ENCODE results near the gene FTH1. TPM values are rescaled to one million over a fixed set of nuclear protein-coding genes. Genes with fewer than 3 reads are reported as not detected.
A peak's percentile ranks its signal among the peaks of the same experiment; 100 is the strongest.

The FTH1 gene
- total and polyA plus RNA-seq, 2 of the 4 experiments (the other 2 are of a cell fraction), result 344 to 2,516 TPM

DNA sequence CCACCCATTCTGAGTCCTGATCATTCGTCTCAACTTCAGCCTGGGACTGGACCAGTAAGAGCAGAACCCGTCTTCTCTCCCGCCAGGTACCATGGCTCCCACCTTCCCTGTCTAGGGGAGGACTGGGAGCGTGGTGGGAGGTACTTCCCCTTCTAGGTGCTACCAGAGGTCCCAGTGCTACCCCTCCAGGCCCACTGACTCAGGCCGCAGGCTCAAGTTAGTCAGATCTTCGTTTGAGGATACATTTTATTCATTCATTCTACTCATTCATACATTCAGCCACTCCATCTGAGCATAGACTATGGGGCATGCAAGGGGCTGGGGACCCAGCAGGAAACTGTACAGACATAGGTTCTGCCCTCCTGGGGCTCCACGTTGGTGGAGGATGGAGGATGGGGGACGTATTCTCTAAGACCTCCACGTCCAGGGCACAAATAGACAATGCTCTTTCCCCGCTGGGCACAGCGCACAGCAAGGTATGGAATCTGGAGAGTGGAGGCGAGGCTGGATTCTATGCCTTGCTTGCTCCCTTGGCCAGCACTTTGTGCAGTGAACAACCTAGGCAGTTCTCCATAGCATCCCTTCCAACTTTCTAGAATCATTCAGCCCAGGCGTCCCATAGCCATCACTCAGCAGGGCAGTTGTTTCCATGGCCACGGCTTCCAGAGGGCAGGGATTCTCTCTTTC, 49.0 kb downstream of the FTH1 start:
- no peaks in the 10 kb centered on the region for H3K9me3 ChIP-seq (ENCODE audit: control insufficient read depth, insufficient read depth, low read length)
- ATAC-seq (ENCODE audit: low read depth) (no peak), DNase-seq (no peak)
- H2BK120ac ChIP-seq (ENCODE audit: low read depth, low read length), result no peak overlapping the region
- in situ Hi-C loops (cut with MboI; ENCODE audit: low sequenced_read_pairs) (no loop called here), intact Hi-C loops (cut with micrococcal nuclease) (no loop called here), dilution Hi-C loops (cut with HindIII; ENCODE audit: low sequenced_read_pairs, unreplicated experiment) (no loop called here)
- no peaks in the 10 kb centered on the region for H3K36me3 ChIP-seq (ENCODE audit: control insufficient read depth, insufficient read depth, low read length)
- TF ChIP-seq, protein P1, sequence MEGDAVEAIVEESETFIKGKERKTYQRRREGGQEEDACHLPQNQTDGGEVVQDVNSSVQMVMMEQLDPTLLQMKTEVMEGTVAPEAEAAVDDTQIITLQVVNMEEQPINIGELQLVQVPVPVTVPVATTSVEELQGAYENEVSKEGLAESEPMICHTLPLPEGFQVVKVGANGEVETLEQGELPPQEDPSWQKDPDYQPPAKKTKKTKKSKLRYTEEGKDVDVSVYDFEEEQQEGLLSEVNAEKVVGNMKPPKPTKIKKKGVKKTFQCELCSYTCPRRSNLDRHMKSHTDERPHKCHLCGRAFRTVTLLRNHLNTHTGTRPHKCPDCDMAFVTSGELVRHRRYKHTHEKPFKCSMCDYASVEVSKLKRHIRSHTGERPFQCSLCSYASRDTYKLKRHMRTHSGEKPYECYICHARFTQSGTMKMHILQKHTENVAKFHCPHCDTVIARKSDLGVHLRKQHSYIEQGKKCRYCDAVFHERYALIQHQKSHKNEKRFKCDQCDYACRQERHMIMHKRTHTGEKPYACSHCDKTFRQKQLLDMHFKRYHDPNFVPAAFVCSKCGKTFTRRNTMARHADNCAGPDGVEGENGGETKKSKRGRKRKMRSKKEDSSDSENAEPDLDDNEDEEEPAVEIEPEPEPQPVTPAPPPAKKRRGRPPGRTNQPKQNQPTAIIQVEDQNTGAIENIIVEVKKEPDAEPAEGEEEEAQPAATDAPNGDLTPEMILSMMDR (conservative IDR thresholded peaks at IDR 0.05; ENCODE audit: low read depth, low read length), result no peak
- TF ChIP-seq RFX5 (IDR thresholded peaks at IDR 0.05; ENCODE audit: low read depth, low read length), result no peak
- TF ChIP-seq CEBPB (IDR thresholded peaks at IDR 0.05; ENCODE audit: low read depth, low read length), result no peak
- no peak for TF ChIP-seq BHLHE40 (IDR thresholded peaks at IDR 0.05; ENCODE audit: low read depth, low read length)
- TF ChIP-seq POLR2A (IDR thresholded peaks at IDR 0.05; ENCODE audit: low read depth, low read length), result no peak
- no peak for TF ChIP-seq CHD1 (IDR thresholded peaks at IDR 0.05; ENCODE audit: low read depth, low read length)
- TF ChIP-seq NFE2L2 (IDR thresholded peaks at IDR 0.05; ENCODE audit: low read depth, low read length), result no peak
- TF ChIP-seq, protein P2, sequence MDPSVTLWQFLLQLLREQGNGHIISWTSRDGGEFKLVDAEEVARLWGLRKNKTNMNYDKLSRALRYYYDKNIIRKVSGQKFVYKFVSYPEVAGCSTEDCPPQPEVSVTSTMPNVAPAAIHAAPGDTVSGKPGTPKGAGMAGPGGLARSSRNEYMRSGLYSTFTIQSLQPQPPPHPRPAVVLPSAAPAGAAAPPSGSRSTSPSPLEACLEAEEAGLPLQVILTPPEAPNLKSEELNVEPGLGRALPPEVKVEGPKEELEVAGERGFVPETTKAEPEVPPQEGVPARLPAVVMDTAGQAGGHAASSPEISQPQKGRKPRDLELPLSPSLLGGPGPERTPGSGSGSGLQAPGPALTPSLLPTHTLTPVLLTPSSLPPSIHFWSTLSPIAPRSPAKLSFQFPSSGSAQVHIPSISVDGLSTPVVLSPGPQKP (IDR thresholded peaks at IDR 0.05; ENCODE audit: borderline replicate concordance, low read depth, low read length), result no peak
- TF ChIP-seq MXI1 (IDR thresholded peaks at IDR 0.05; ENCODE audit: borderline replicate concordance, low read depth, low read length), result no peak
- TF ChIP-seq RCOR1 (IDR thresholded peaks at IDR 0.05; ENCODE audit: insufficient replicate concordance, low read length), result no peak
- no peak for TF ChIP-seq RAD21 (IDR thresholded peaks at IDR 0.05; ENCODE audit: low read length)
- no peak for TF ChIP-seq MAFK (IDR thresholded peaks at IDR 0.05; ENCODE audit: low read depth, low read length)
- TF ChIP-seq FOS (IDR thresholded peaks at IDR 0.05; ENCODE audit: low read depth, low read length), result no peak
- no peak for TF ChIP-seq SMC3 (IDR thresholded peaks at IDR 0.05; ENCODE audit: low read depth, low read length)
- TF ChIP-seq USF2 (IDR thresholded peaks at IDR 0.05; ENCODE audit: low read depth, low read length), result no peak
- BruUV-seq (replicated peaks), result no TSS peak
- ChIA-PET CTCF (interaction anchor here (0.6 kb wide), 1 partner anchor 86 kb away, joined by 3 read pairs; no protein-coding TSS in a partner anchor), POLR2A (ENCODE audit: unreplicated experiment) (no interaction called here)
- H3K27me3 ChIP-seq (ENCODE audit: control insufficient read depth, insufficient read depth, low read length), result peaks cover 25% of the 10 kb centered on the region
- 0 out of 3 replicates have a peak overlapping the region, but pooled peaks have one; percentile 7 for H2BK15ac ChIP-seq (ENCODE audit: low read depth, low read length)
- peak overlapping the region; percentile 86; the same call in 1 of the 2 replicates for H2AK5ac ChIP-seq (ENCODE audit: low read depth, low read length)
- H2BK20ac ChIP-seq (ENCODE audit: low read depth, low read length), result no peak overlapping the region; the same call in 1 of the 2 replicates
- H3K4me1 ChIP-seq (ENCODE audit: control insufficient read depth, insufficient read depth, low read length), result peaks cover 8% of the 10 kb centered on the region; the same call in 1 of the 2 replicates
- no peak overlapping the region for H3K4me2 ChIP-seq (ENCODE audit: low read depth, low read length)
- WGBS, 2 experiments (ENCODE audit: extremely low coverage in 2 of 2, insufficient read length in 1 of 2), result 100% methylated on average over 3 of the region's 14 CpGs; no CpG with 5 or more reads in 1 of the 2 experiments
- peak overlapping the region; percentile 15 to 77; a peak in 1 of 4 replicates for H4K8ac ChIP-seq (ENCODE audit: low read depth in 2 of 2, low read length in 2 of 2)
- no peak overlapping the region for H3K9ac ChIP-seq (ENCODE audit: low read depth, low read length)
- no peak overlapping the region for H2AK9ac ChIP-seq (replicated peaks; ENCODE audit: low read depth, low read length, poor library complexity)
- H3K27ac ChIP-seq (ENCODE audit: insufficient read depth, low read length), result no peak overlapping the region
- H3K4ac ChIP-seq (ENCODE audit: low read depth, low read length), result peak overlapping the region; percentile 56; the same call in 1 of the 2 replicates
- H2AFZ ChIP-seq (replicated peaks; ENCODE audit: low read length, poor library complexity), result peak overlapping the region; percentile 88
- H3K14ac ChIP-seq (replicated peaks; ENCODE audit: low read depth, low read length), result peak overlapping the region; percentile 33; the same call in 1 of the 2 replicates
- no peak overlapping the region for H3K18ac ChIP-seq (ENCODE audit: low read depth, low read length)
- H3K79me1 ChIP-seq (ENCODE audit: low read depth in 1 of 2, low read length in 2 of 2), result 0 out of 4 replicates have a peak, but pooled peaks cover 0 to 3% of the 10 kb centered on the region in 2 experiments
- H3K23ac ChIP-seq (ENCODE audit: low read depth, low read length), result no peak overlapping the region
- no peaks in the 10 kb centered on the region for H4K20me1 ChIP-seq (ENCODE audit: insufficient read depth, low read length)
- H3K4me3 ChIP-seq (ENCODE audit: insufficient read depth, low read depth, low read length), result no peak overlapping the region
- H2BK5ac ChIP-seq (ENCODE audit: low read depth, low read length, poor library complexity, severe bottlenecking), result no peak overlapping the region
- H4K91ac ChIP-seq (ENCODE audit: insufficient read depth, low read depth, low read length), result peak overlapping the region; percentile 12; the same call in 1 of the 2 replicates
- H3K9me1 ChIP-seq (ENCODE audit: insufficient read depth, low read length), result no peaks in the 10 kb centered on the region
- H4K5ac ChIP-seq (ENCODE audit: low read depth, low read length), result no peak overlapping the region
- H3K56ac ChIP-seq (ENCODE audit: extremely low read depth, insufficient read depth, low read length), result no peak overlapping the region

Measured in IMR-90 (cell line).